Lower lobe of right lung (tissue), 2 donors: Measurements from ENCODE around the gene PYGM. TPM values are rescaled to one million over a fixed set of nuclear protein-coding genes. Genes with fewer than 3 reads are reported as not detected.
A peak's percentile ranks its signal among the peaks of the same experiment; 100 is the strongest.

Experiments used
- ATAC-seq, 2 donors: fragments of 200-7000 bp; cut with Tn5 transposase; one replicate each; pipeline ENCODE4 v1.9.1; 2020 to 2022; ENCODE audit warnings: mild to moderate bottlenecking in 2 of 2, moderate library complexity in 2 of 2
- DNase-seq: peaks from one replicate; pipeline ENCODE4 v3.0.0-alpha.2; 2020
- H3K27ac ChIP-seq: fragments of 200-600 bp; one replicate; pipeline ENCODE4 v1.8.0; 2022
- H3K27me3 ChIP-seq: fragments of 200-600 bp; one replicate; pipeline ENCODE4 v1.8.0; 2022; ENCODE audit warnings: low read depth
- H3K36me3 ChIP-seq: fragments of 200-600 bp; one replicate; pipeline ENCODE4 v1.8.0; 2022; ENCODE audit warnings: mild to moderate bottlenecking
- H3K4me1 ChIP-seq: fragments of 200-600 bp; one replicate; pipeline ENCODE4 v1.8.0; 2022
- H3K4me3 ChIP-seq: fragments of 200-600 bp; one replicate; pipeline ENCODE4 v1.8.0; 2022; ENCODE audit warnings: mild to moderate bottlenecking
- H3K9me3 ChIP-seq: fragments of 200-600 bp; one replicate; pipeline ENCODE4 v1.8.0; 2022
- CTCF ChIP-seq: fragments of 200-600 bp; IDR thresholded peaks from one replicate; pipeline ENCODE4 v1.8.0; 2022; ENCODE audit warnings: antibody characterized with exemption, mild to moderate bottlenecking
- intact Hi-C: fragments of 100-400 bp; cut with DNase I; formaldehyde crosslinking; loops from one replicate; pipeline ENCODE4 v1.11.0; 2022
- total RNA-seq: library from RNA; stranded (reverse); fragmentation: NEBNext Ultra II Directional; extraction: Animal tissue kit (Norgen Biotek cat#: 25700); gene quantifications from one replicate; pipeline ENCODE4 v1.2.1, GENCODE V29; 2021
- donor health status: DM: no; HTN: yes; CAD: no; lungs with severe emphysema.

PYGM gene
- total RNA-seq, 1 donor from 2014 or later: 2.6 TPM

GRCh38 chr11:64776875-64777274 lies 17.1 kb upstream of the PYGM start:
- H3K9me3 ChIP-seq: no peaks in the 10 kb centered on the region
- DNase-seq (peak; percentile 10), ATAC-seq (no peak)
- intact Hi-C loops: no loop called here
- TF ChIP-seq CTCF: no peak
- peaks cover 64% of the 10 kb centered on the region for H3K4me1 ChIP-seq
- peaks cover 55% of the 10 kb centered on the region for H3K36me3 ChIP-seq
- H3K27ac ChIP-seq: no peak overlapping the region
- H3K4me3 ChIP-seq: peak overlapping the region; percentile 87
- H3K27me3 ChIP-seq: no peaks in the 10 kb centered on the region

- ATAC-seq (no peak), DNase-seq (no peak)
- peaks cover 68% of the 10 kb centered on the region for H3K4me1 ChIP-seq
- H3K36me3 ChIP-seq: peaks cover 60% of the 10 kb centered on the region
- peak overlapping the region; percentile 87 for H3K4me3 ChIP-seq
- H3K27ac ChIP-seq: no peak overlapping the region
- no peaks in the 10 kb centered on the region for H3K27me3 ChIP-seq
- intact Hi-C loops: no loop called here
- no peak for TF ChIP-seq CTCF
- H3K9me3 ChIP-seq: no peaks in the 10 kb centered on the region
Observed at GRCh38 chr11:64776425-64776824, 16.7 kb upstream of the PYGM start.

- no peak overlapping the region for H3K27ac ChIP-seq
- DNase-seq: no peak
- H3K36me3 ChIP-seq: peaks cover 83% of the 10 kb centered on the region
- no peak for TF ChIP-seq CTCF
- peaks cover 60% of the 10 kb centered on the region for H3K4me1 ChIP-seq
- no peak overlapping the region for H3K4me3 ChIP-seq
- no peak for ATAC-seq
- intact Hi-C loops: no loop called here
- no peaks in the 10 kb centered on the region for H3K9me3 ChIP-seq
- no peaks in the 10 kb centered on the region for H3K27me3 ChIP-seq
Observed at GRCh38 chr11:64774144-64774543, 14.4 kb upstream of the PYGM start.

GRCh38 chr11:64772303-64773018 lies 12.7 kb upstream of the PYGM start:
- H3K4me3 ChIP-seq: no peak overlapping the region
- TF ChIP-seq CTCF: no peak
- ATAC-seq (no peak), DNase-seq (no peak)
- H3K27ac ChIP-seq: peak overlapping the region; percentile 42
- peaks cover 69% of the 10 kb centered on the region for H3K4me1 ChIP-seq
- H3K36me3 ChIP-seq: peaks cover 99% of the 10 kb centered on the region
- H3K9me3 ChIP-seq: no peaks in the 10 kb centered on the region
- intact Hi-C loops: no loop called here
- H3K27me3 ChIP-seq: no peaks in the 10 kb centered on the region

GRCh38 chr11:64771861-64772260 lies 12.1 kb upstream of the PYGM start:
- H3K36me3 ChIP-seq: peaks cover 100% of the 10 kb centered on the region
- H3K4me1 ChIP-seq: peaks cover 68% of the 10 kb centered on the region

More at GRCh38 chr11:64771861-64772260, 12.1 kb upstream of the PYGM start:
- no peak overlapping the region for H3K27ac ChIP-seq
- H3K27me3 ChIP-seq: no peaks in the 10 kb centered on the region
- no peak overlapping the region for H3K4me3 ChIP-seq
- intact Hi-C loops: no loop called here
- no peak for TF ChIP-seq CTCF
- DNase-seq (no peak), ATAC-seq (no peak)
- H3K9me3 ChIP-seq: no peaks in the 10 kb centered on the region
